ENCODE results near the gene KRTAP5-5. TPM values are rescaled to one million over a fixed set of nuclear protein-coding genes. Genes with fewer than 3 reads are reported as not detected.

The KRTAP5-5 gene
- total RNA-seq, 1 donor from 2014 or later = not detected

DNA sequence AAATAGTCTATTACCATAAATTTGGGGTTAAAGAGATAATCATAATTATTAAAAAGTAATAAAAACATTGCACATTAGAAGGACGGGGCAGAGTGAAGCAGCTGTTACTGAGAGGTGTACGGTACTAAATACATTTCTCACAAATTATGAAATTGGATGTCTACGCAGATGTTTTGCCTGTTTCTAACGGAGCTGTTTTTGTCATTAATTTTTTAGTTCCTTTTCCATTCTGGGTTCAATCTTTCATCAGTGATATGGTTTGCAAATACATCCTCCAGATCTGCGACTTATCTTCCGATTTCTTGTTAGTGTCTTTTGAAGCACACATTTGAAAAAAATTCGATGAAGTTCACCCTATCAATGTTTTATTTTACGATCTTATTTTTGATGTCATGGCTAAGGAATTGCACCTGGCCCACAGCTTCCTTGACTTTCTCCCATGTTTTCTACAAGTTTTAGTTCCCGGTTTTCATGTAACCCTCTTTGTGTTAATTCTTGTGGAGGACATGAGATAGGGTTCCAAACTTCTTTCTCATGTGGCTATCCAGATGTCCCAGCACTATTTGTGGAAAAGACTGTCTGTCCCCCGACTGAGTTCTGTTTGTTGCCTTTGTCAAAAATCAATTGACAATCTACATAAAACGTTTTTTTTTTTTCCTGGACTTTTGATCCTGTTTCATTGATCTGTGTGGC lies 46.1 kb downstream of the KRTAP5-5 start:
- Mint-ChIP-seq H3K4me1 (ENCODE audit: unreplicated experiment) (no peaks in the 10 kb centered on the region), H3K27ac (ENCODE audit: unreplicated experiment) (no peak overlapping the region), H3K36me3 (ENCODE audit: unreplicated experiment) (no peaks in the 10 kb centered on the region), H3K4me3 (ENCODE audit: unreplicated experiment) (no peak overlapping the region), H3K9me3 (ENCODE audit: unreplicated experiment) (no peaks in the 10 kb centered on the region), H3K27me3 (ENCODE audit: unreplicated experiment) (peaks cover 68% of the 10 kb centered on the region)
- no peak for DNase-seq (ENCODE audit: extremely low spot score, unreplicated experiment)
- TF ChIP-seq CTCF (IDR thresholded peaks at IDR 0.05) = no peak

GRCh38 chr11:1676229-1676740 lies 46.7 kb downstream of the KRTAP5-5 start:
- Mint-ChIP-seq H3K36me3 (ENCODE audit: unreplicated experiment) (no peaks in the 10 kb centered on the region), H3K4me1 (ENCODE audit: unreplicated experiment) (no peaks in the 10 kb centered on the region), H3K27ac (ENCODE audit: unreplicated experiment) (no peak overlapping the region), H3K9me3 (ENCODE audit: unreplicated experiment) (no peaks in the 10 kb centered on the region), H3K27me3 (ENCODE audit: unreplicated experiment) (peaks cover 70% of the 10 kb centered on the region), H3K4me3 (ENCODE audit: unreplicated experiment) (no peak overlapping the region)
- DNase-seq (ENCODE audit: extremely low spot score, unreplicated experiment) = no peak
- TF ChIP-seq CTCF (IDR thresholded peaks at IDR 0.05) = no peak

DNA sequence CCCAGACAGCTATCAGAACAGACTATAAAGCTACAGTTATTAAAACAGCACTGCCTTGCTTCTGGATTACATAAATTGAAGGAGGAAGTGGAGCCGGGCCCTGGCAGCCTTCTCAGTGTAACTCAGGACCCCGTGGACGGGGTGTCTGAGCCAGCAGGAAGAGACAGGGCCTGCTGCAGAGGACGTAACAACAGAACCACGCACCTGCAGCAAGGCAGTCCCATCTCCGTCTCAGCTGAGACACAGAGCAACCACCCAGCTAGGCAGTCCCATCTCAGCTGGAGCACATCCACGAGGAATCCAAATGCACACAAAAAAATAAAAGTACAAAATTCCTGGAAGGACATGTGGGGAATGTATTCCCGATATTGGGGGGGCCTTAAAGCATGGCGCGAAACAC lies 50.3 kb downstream of the KRTAP5-5 start:
- Mint-ChIP-seq H3K4me1 (ENCODE audit: unreplicated experiment) (no peaks in the 10 kb centered on the region), H3K27me3 (ENCODE audit: unreplicated experiment) (peaks cover 49% of the 10 kb centered on the region), H3K4me3 (ENCODE audit: unreplicated experiment) (no peak overlapping the region), H3K9me3 (ENCODE audit: unreplicated experiment) (no peaks in the 10 kb centered on the region), H3K36me3 (ENCODE audit: unreplicated experiment) (no peaks in the 10 kb centered on the region), H3K27ac (ENCODE audit: unreplicated experiment) (no peak overlapping the region)
- no peak for TF ChIP-seq CTCF (IDR thresholded peaks at IDR 0.05)
- DNase-seq (ENCODE audit: extremely low spot score, unreplicated experiment) = no peak

Other genes with a start within 250 kb of the KRTAP5-5 start
- 1.7 and 1.9 TPM in 2 replicates for gene BRSK2, start 239.8 kb upstream of the KRTAP5-5 start, total RNA-seq
- gene MOB2, start 143.0 kb upstream of the KRTAP5-5 start, total RNA-seq = 33.8 and 38.6 TPM in 2 replicates
- gene DUSP8, start 57.5 kb upstream of the KRTAP5-5 start, total RNA-seq = 5.4 and 7.7 TPM in 2 replicates
- gene KRTAP5-1, start 44.5 kb upstream of the KRTAP5-5 start, total RNA-seq = not detected in 2 replicates
- gene KRTAP5-2, start 31.5 kb upstream of the KRTAP5-5 start, total RNA-seq = not detected in 2 replicates
- gene KRTAP5-3, start 21.3 kb upstream of the KRTAP5-5 start, total RNA-seq = not detected in 2 replicates
- gene KRTAP5-4, start 7.6 kb upstream of the KRTAP5-5 start, total RNA-seq = not detected in 2 replicates
- gene KRTAP5-6, start 67.4 kb downstream of the KRTAP5-5 start, total RNA-seq = not detected in 2 replicates
- 13.5 and 24.0 TPM in 2 replicates for gene IFITM10, start 120.8 kb downstream of the KRTAP5-5 start, total RNA-seq
- 2,062 and 2,147 TPM in 2 replicates for gene CTSD, start 134.2 kb downstream of the KRTAP5-5 start, total RNA-seq
- 5.0 and 6.2 TPM in 2 replicates for gene SYT8, start 205.2 kb downstream of the KRTAP5-5 start, total RNA-seq
- 1.0 and 1.1 TPM in 2 replicates for gene TNNI2, start 209.2 kb downstream of the KRTAP5-5 start, total RNA-seq
- gene LSP1, start 223.3 kb downstream of the KRTAP5-5 start, total RNA-seq = 26.9 and 29.5 TPM in 2 replicates